A549 (cell line): ENCODE results near the gene DNA2. TPM values are rescaled to one million over a fixed set of nuclear protein-coding genes. Genes with fewer than 3 reads are reported as not detected.

ENCODE experiments used
- ATAC-seq, 2 experiments: fragments of 200-7000 bp in 1 of 2; fragments of >200 bp in 1 of 2; cut with Nextera tagmentation in 1 of 2; cut with Tn5 transposase in 1 of 2; 3 replicates each; pipeline versions ENCODE4 v1.8.0 to v1.9.1; 2018 to 2020; ENCODE audit warnings: mild to moderate bottlenecking in 1 of 2, moderate library complexity in 1 of 2
- CTCF ChIA-PET: fragments of 300-600 bp; sonication (Branson Sonifier 250); formaldehyde crosslinking; extraction: SDS; loops from one replicate; lab custom pipeline; 2021; ENCODE audit warnings: antibody characterized with exemption, inconsistent platforms; lab: Yijun Ruan, JAX
- POLR2A ChIA-PET: fragments of 350-600 bp; formaldehyde crosslinking; extraction: SDS; loops from one replicate; lab custom pipeline; 2021; ENCODE audit warnings: antibody characterized with exemption, inconsistent platforms; lab: Yijun Ruan, JAX
- DNase-seq, 2 experiments: peaks; one replicate each; pipeline versions ENCODE4 v3.0.0 to v3.0.0-alpha.2; 2011 to 2016; ENCODE audit warnings: low read depth in 1 of 2, low spot score in 1 of 2
- FAIRE-seq: peaks from 2 replicates; lab custom pipeline; 2011; peaks lifted over from hg19 to GRCh38; lab: Jason Lieb, UNC
- H3K27ac ChIP-seq, 2 experiments: fragments of >200 bp; sonication (Bioruptor Twin); formaldehyde crosslinking; 3 replicates each; pipeline ENCODE4 v1.5.1; 2016 to 2017
- H3K4me1 ChIP-seq: fragments of >200 bp; sonication (Bioruptor Twin); formaldehyde crosslinking; 3 replicates; pipeline ENCODE4 v1.6.1; 2016
- H3K4me2 ChIP-seq: fragments of >200 bp; sonication (Bioruptor Twin); formaldehyde crosslinking; 3 replicates; pipeline ENCODE4 v1.6.1; 2016
- H3K4me3 ChIP-seq: fragments of >200 bp; sonication (Bioruptor Twin); formaldehyde crosslinking; 3 replicates; pipeline ENCODE4 v1.5.1; 2016
- H3K9me3 ChIP-seq: fragments of >200 bp; sonication (Bioruptor Twin); formaldehyde crosslinking; 3 replicates; pipeline ENCODE4 v1.6.1; 2016
- CBX2 ChIP-seq: fragments of 200-600 bp; sonication (generic); IDR thresholded peaks from 2 replicates; pipeline ENCODE4 v1.6.1; 2016; ENCODE audit warnings: low read depth, mild to moderate bottlenecking, borderline replicate concordance
- CBX8 ChIP-seq: fragments of 200-600 bp; sonication (generic); IDR thresholded peaks from 2 replicates; pipeline ENCODE4 v1.6.1; 2016
- EP300 ChIP-seq, 2 experiments: fragments of >200 bp; sonication (Bioruptor Twin); formaldehyde crosslinking; IDR thresholded peaks; 2 replicates in 1 of 2; 3 replicates in 1 of 2; pipeline ENCODE4 v1.6.1; 2016 to 2017
- ESRRA ChIP-seq: fragments of 150-350 bp; IDR thresholded peaks from 2 replicates; pipeline ENCODE4 v1.6.1; 2014; ENCODE audit warnings: mild to moderate bottlenecking, low read length, borderline replicate concordance
- FOSL2 ChIP-seq, 2 experiments: fragments of 450-650 bp in 1 of 2; fragments of >200 bp in 1 of 2; sonication (Bioruptor Twin) in 1 of 2; formaldehyde crosslinking; IDR thresholded peaks; 2 replicates each; pipeline versions ENCODE4 v1.5.0 to v1.6.1; 2016 to 2020; ENCODE audit warnings: mild to moderate bottlenecking in 1 of 2, moderate library complexity in 1 of 2
- HOXB13 ChIP-seq: fragments of 250-450 bp; sonication (Bioruptor Pico); IDR thresholded peaks from 2 replicates; pipeline ENCODE4 v1.5.0; 2020; ENCODE audit warnings: low read depth, mild to moderate bottlenecking, moderate library complexity
- JUNB ChIP-seq: fragments of >200 bp; sonication (Bioruptor Twin); formaldehyde crosslinking; IDR thresholded peaks from 2 replicates; pipeline ENCODE4 v1.6.1; 2016
- KDM1A ChIP-seq: fragments of 200-600 bp; sonication (generic); IDR thresholded peaks from 2 replicates; pipeline ENCODE4 v1.6.1; 2016; ENCODE audit warnings: low read depth, mild to moderate bottlenecking
- MAFK ChIP-seq: fragments of 450-650 bp; IDR thresholded peaks from 2 replicates; pipeline ENCODE4 v1.6.1; 2014; ENCODE audit not compliant: partially characterized antibody
- MAZ ChIP-seq: fragments of 150-350 bp; IDR thresholded peaks from 2 replicates; pipeline ENCODE4 v1.6.1; 2014; ENCODE audit warnings: antibody characterized with exemption, low read depth, low read length, borderline replicate concordance
- NPAS2 ChIP-seq: fragments of 250-450 bp; sonication (Bioruptor Pico); IDR thresholded peaks from 2 replicates; pipeline ENCODE4 v1.8.0; 2022; ENCODE audit warnings: mild to moderate bottlenecking, moderate library complexity, borderline replicate concordance
- RFX5 ChIP-seq: fragments of 450-650 bp; IDR thresholded peaks from 2 replicates; pipeline ENCODE4 v1.7.1; 2014; ENCODE audit warnings: antibody characterized with exemption, mild to moderate bottlenecking, moderate library complexity
- SREBF2 ChIP-seq: fragments of 450-650 bp; IDR thresholded peaks from 2 replicates; pipeline ENCODE4 v1.6.1; 2014; ENCODE audit warnings: mild to moderate bottlenecking, moderate library complexity
- ZC3H11A ChIP-seq: fragments of 450-650 bp; IDR thresholded peaks from 2 replicates; pipeline ENCODE4 v1.6.1; 2014; ENCODE audit warnings: antibody characterized with exemption, mild to moderate bottlenecking
- WGBS: methylation state at CpG from one replicate; pipeline ENCODE4 v1.1.6; 2017; ENCODE audit errors: missing lambda C conversion rate; 5-methylcytosine and 5-hydroxymethylcytosine counted together
- polyA plus RNA-seq, 4 experiments: library from polyadenylated mRNA; depleted of rRNA in 3 of 4; stranded (reverse); fragments of >200 nt; fragmentation: RNase III in 1 of 4; extraction: RNeasy Plus Mini Kit Qiagen cat#74134 plus additional on column Dnase treatment in 1 of 4; gene quantifications; 2 replicates in 3 of 4; 3 replicates in 1 of 4; pipeline ENCODE4 v1.2.3, GENCODE V29; 2011 to 2017
- TF ChIP-seq, protein P1 (sequence below): fragments of 200-600 bp; sonication (generic); IDR thresholded peaks from 2 replicates; pipeline ENCODE4 v1.6.1; 2016; ENCODE audit warnings: antibody characterized with exemption, mild to moderate bottlenecking, moderate library complexity

The DNA2 gene
- polyA plus RNA-seq, 2 of the 4 experiments (the other 2 are of a cell fraction) = 16.5 to 20.1 TPM

DNA sequence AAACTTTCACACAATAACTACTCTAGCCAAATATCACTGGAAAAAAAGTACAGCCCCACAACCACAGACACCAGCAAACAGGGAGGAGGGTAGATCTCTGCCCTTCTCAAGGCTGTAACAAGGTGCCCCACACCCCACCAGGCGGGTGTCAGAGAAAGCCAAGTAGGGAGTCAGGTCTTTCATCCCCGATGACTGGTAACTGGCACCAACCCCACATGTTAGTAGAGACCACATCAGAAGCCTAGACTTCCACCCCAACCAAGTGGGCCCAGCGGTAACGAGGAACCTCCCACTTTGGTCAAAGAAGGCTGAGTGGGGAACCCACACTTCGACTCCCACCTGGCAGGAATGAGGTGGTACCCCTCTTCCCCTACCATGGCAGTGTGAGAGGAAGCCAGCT is 48.3 kb downstream of the DNA2 start:
- ChIA-PET CTCF (no interaction called here), POLR2A (interaction anchor here (0.9 kb wide), 1 partner anchor 11 kb away, joined by 4 read pairs; no protein-coding TSS in a partner anchor)
- FAIRE-seq = no peak

DNA sequence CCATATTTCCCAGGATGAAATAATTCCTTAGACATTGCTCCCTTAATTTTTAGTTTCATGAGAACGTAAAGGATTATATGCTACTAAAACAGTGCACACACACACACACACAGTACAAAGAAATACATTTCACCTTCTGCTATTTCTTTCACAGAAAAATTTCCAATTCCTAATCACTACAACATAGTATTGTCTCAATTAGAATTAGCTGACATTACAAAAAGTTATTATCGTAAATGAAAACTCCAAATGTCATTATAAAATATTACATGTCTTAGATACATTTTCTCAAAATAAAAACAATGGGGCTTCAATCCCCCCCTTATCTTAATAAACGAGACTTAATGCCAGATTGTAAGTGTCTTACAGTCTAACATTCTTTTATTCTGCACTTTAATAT is 52.4 kb downstream of the DNA2 start:
- Histone ChIP-seq H3K4me1 (no peaks in the 10 kb centered on the region), H3K4me2 (no peak overlapping the region), H3K27ac (no peak overlapping the region), H3K9me3 (no peaks in the 10 kb centered on the region), H3K4me3 (no peak overlapping the region)
- peak; percentile 7 for FAIRE-seq
- ChIA-PET POLR2A (no interaction called here), CTCF (interaction anchor here (1.0 kb wide), 1 partner anchor 12 kb away, joined by 4 read pairs; the partner anchor contains the start of gene RUFY2)
- no peak for DNase-seq
- 92% methylated on average over 3 of the region's 3 CpGs for WGBS
- ATAC-seq = no peak
- TF ChIP-seq MAFK (peak; percentile 83), ESRRA (no peak)

More for the DNA sequence above, 48.3 kb downstream of the DNA2 start:
- TF ChIP-seq HOXB13 (CRISPR knock-in tag) (no peak), EP300 (IDR thresholded peaks at IDR 0.05) (no peak), KDM1A (no peak), FOSL2 (IDR thresholded peaks at IDR 0.05) (no peak), FOSL2 (CRISPR knock-in tag; IDR thresholded peaks at IDR 0.05) (no peak), ZC3H11A (no peak)
- no peak for ATAC-seq
- WGBS = 91% methylated on average over 5 of the region's 5 CpGs
- no peaks in the 10 kb centered on the region for H3K4me1 ChIP-seq
- H3K4me3 ChIP-seq = no peak overlapping the region
- no peak overlapping the region for H3K27ac ChIP-seq
- DNase-seq = no peak
- no peak overlapping the region for H3K4me2 ChIP-seq
- no peaks in the 10 kb centered on the region for H3K9me3 ChIP-seq

DNA sequence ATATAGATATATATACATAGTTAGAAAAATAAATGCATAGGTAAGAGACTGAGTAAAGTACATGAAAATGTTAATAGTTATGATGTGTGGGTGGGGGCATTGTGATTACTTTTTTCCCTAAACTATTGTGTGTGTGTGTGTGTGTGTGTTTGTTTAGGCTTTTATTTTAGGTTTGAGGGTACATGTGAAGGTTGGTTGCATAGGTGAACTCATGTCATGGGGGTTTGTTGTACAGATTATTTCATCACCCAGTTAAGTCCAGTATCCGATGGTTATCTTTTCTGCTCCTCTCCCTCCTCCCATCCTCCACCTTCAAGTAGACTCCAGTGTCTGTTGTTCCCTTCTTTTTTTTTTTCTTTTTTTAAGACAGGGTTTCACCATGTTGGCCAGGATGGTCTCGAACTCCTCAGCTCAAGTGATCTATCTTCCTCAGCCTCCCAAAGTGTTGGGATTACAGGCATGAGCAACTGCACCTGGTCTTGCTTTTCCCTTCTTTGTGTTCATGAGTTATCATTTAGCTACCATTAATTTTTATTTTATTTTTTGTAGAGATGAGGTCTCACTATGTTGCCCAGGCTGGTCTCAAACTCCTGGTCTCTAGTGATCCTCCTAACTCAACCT is 62.8 kb downstream of the DNA2 start:
- H3K4me2 ChIP-seq = no peak overlapping the region
- no peak overlapping the region for H3K4me3 ChIP-seq
- POLR2A ChIA-PET = no interaction called here
- ATAC-seq (no peak), FAIRE-seq (no peak), DNase-seq (no peak)
- WGBS = 92% methylated on average over 2 of the region's 2 CpGs
- no peaks in the 10 kb centered on the region for H3K9me3 ChIP-seq
- H3K27ac ChIP-seq = no peak overlapping the region
- no peak for TF ChIP-seq NPAS2 (CRISPR knock-in tag)
- no peak for TF ChIP-seq MAZ
- TF ChIP-seq CBX8 = no peak
- TF ChIP-seq JUNB = no peak
- TF ChIP-seq CBX2 = no peak
- TF ChIP-seq SREBF2 = no peak
- no peak for TF ChIP-seq RFX5
- TF ChIP-seq, protein P1, sequence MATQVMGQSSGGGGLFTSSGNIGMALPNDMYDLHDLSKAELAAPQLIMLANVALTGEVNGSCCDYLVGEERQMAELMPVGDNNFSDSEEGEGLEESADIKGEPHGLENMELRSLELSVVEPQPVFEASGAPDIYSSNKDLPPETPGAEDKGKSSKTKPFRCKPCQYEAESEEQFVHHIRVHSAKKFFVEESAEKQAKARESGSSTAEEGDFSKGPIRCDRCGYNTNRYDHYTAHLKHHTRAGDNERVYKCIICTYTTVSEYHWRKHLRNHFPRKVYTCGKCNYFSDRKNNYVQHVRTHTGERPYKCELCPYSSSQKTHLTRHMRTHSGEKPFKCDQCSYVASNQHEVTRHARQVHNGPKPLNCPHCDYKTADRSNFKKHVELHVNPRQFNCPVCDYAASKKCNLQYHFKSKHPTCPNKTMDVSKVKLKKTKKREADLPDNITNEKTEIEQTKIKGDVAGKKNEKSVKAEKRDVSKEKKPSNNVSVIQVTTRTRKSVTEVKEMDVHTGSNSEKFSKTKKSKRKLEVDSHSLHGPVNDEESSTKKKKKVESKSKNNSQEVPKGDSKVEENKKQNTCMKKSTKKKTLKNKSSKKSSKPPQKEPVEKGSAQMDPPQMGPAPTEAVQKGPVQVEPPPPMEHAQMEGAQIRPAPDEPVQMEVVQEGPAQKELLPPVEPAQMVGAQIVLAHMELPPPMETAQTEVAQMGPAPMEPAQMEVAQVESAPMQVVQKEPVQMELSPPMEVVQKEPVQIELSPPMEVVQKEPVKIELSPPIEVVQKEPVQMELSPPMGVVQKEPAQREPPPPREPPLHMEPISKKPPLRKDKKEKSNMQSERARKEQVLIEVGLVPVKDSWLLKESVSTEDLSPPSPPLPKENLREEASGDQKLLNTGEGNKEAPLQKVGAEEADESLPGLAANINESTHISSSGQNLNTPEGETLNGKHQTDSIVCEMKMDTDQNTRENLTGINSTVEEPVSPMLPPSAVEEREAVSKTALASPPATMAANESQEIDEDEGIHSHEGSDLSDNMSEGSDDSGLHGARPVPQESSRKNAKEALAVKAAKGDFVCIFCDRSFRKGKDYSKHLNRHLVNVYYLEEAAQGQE = no peak
- TF ChIP-seq, all 56 proteins: peak for 0
- H3K4me1 ChIP-seq = peaks cover 17% of the 10 kb centered on the region
- CTCF ChIA-PET = interaction anchor here (0.5 to 0.7 kb wide), 2 partner anchors 11 to 16 kb away, joined by 3 to 4 read pairs; no protein-coding TSS in a partner anchor
